HTR-8/SVneo (cell line): ENCODE data around the gene PITX1.
"Not testable (repeated sequence)": the region's sequence is repeated elsewhere in the genome, so short reads cannot be mapped to it uniquely, and the experiment has no call there.

Experiments
- DNase-seq: peaks from one replicate; pipeline ENCODE4 v3.0.0; 2011; ENCODE audit warnings: low spot score, mixed read lengths; ENCODE audit not compliant: insufficient read length
- FAIRE-seq: peaks from 2 replicates; lab custom pipeline; 2011; peaks lifted over from hg19 to GRCh38; lab: Jason Lieb, UNC

Gene PITX1

DNA sequence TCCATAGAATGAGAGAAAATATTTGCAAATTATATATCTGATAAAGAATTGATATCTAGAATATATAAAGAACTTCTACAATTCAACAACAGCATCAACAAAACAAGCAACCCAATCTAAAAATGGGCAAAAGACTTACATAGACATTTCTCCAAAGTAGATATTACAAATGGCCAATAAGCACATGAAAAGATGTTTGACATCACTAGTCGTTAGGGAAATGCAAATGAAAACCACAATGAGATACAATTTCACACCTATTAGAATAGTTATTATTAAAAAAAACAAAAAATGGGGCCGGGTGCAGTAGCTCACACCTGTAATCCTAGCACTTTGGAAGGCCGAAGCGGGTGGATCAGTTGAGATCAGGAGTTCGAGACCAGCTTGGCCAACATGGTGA, 41.9 kb downstream of the PITX1 start:
- DNase-seq (no peak), FAIRE-seq (no peak)

DNA sequence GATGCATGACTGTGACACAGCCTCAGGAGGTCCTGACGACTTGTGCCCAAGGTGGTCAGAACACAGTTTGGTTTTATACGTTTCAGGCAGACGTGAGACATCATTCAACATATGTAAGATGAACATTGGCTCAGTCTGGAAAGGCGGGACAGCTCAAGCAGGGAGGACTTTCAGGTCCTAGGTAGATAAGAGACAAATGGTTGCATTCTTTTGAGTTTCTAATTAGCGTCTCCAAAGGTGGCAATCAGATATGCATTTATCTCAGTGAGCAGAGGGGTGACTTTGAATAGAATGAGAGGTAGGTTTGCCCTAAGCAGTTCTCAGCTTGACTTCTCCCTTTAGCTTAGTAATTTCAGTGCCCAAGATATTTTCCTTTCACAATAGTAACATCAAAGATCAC, 43.8 kb downstream of the PITX1 start:
- FAIRE-seq, DNase-seq: not testable (repeated sequence)

DNA sequence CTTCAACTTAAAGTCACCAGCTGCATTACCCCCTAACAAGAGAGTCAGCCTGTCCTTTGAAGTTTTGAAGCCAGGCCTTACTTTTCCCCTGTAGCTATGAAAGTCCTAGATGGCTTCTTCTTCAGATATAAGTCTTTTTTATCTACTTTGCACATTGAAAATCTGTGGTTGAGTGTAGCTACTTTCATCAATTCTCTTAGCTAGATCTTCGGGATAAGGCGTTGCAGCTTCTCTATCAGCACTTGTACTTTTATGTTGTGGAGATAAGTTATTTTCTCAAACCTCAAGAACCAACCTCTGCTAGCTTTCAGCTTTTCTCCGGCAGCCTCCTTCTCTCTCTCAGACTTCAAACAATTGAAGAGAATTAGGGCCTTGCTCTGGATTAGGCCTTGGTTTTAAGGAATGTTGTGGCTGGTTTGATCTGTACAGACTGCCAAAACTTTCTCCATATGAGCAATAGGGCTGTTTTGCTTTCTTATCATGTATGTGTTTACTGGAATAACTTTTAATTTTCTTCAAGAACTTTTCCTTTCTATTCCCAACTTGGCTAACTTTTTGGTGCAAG, 44.7 kb downstream of the PITX1 start:
- FAIRE-seq (no peak), DNase-seq (no peak)

DNA sequence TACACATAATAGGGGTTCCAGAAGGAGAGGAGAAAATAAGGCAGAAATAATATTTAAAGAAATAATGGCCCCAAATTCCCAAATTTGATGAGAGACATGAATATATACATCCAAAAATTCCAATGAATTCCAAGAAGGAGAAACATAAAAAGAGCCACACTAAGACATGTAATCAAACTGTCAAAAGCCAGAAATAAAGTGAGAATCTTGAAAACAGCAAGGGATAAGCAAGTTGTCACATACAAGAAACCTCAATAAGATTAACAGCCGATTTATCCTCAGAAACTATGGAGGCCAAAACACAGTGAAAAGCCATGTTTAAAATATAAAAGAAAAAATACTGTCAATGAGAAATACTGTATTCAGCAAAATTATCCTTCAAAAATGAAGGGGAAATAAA, 51.8 kb downstream of the PITX1 start:
- no peak for FAIRE-seq

DNA sequence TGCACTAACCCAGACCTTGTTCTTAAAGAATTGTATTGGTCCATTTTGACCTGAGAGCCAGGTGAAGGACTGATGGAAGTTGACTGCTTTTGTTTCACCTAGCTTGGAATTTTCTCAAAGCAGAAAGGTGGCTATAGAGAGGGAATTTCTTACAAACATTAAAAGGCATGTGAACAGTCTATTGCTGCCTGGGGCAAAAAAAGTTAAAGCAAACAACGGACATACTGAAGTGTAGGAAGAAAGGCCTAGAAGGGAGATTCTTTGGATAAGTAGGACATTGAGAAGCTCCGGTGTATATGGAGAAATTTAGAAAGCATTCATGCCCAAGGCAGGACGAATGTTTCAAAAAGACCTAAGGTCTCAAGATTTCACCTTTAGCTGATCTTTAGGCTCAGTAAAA, 54.6 kb downstream of the PITX1 start:
- DNase-seq (no peak), FAIRE-seq (no peak)

More for the DNA sequence above, 51.8 kb downstream of the PITX1 start:
- no peak for DNase-seq
